ENCODE data around the gene CDCP1.

Gene CDCP1

GRCh38 chr3:45126730-45127129 lies 19.4 kb downstream of the CDCP1 start:
- peaks cover 42% of the 10 kb centered on the region for H3K36me3 ChIP-seq (ENCODE audit: low read depth)
- no peaks in the 10 kb centered on the region for H3K9me3 ChIP-seq (ENCODE audit: severe bottlenecking)
- DNase-seq (ENCODE audit: low spot score) (no peak), ATAC-seq (ENCODE audit: low read depth) (no peak)
- TF ChIP-seq CTCF (IDR thresholded peaks at IDR 0.05; ENCODE audit: poor library complexity, severe bottlenecking) = no peak
- peaks cover 90% of the 10 kb centered on the region for H3K4me1 ChIP-seq (ENCODE audit: insufficient read depth, poor library complexity, severe bottlenecking)
- H3K27ac ChIP-seq (ENCODE audit: poor library complexity, severe bottlenecking) = peak overlapping the region; percentile 100
- H3K4me3 ChIP-seq (ENCODE audit: severe bottlenecking) = no peak overlapping the region
- no peaks in the 10 kb centered on the region for H3K27me3 ChIP-seq (ENCODE audit: insufficient read depth, poor library complexity, severe bottlenecking)

GRCh38 chr3:45125550-45126026 lies 20.6 kb downstream of the CDCP1 start:
- Histone ChIP-seq H3K9me3 (ENCODE audit: severe bottlenecking) (no peaks in the 10 kb centered on the region), H3K4me1 (ENCODE audit: insufficient read depth, poor library complexity, severe bottlenecking) (peaks cover 92% of the 10 kb centered on the region), H3K36me3 (ENCODE audit: low read depth) (peaks cover 46% of the 10 kb centered on the region), H3K4me3 (ENCODE audit: severe bottlenecking) (no peak overlapping the region), H3K27me3 (ENCODE audit: insufficient read depth, poor library complexity, severe bottlenecking) (no peaks in the 10 kb centered on the region), H3K27ac (ENCODE audit: poor library complexity, severe bottlenecking) (peak overlapping the region; percentile 100)
- TF ChIP-seq CTCF (IDR thresholded peaks at IDR 0.05; ENCODE audit: poor library complexity, severe bottlenecking) = no peak
- DNase-seq (ENCODE audit: low spot score) (no peak), ATAC-seq (ENCODE audit: low read depth) (peak; percentile 15; the same call in 2 of the 3 replicates)

- H3K27me3 ChIP-seq (ENCODE audit: insufficient read depth, poor library complexity, severe bottlenecking) = no peaks in the 10 kb centered on the region
- no peaks in the 10 kb centered on the region for H3K9me3 ChIP-seq (ENCODE audit: severe bottlenecking)
- H3K36me3 ChIP-seq (ENCODE audit: low read depth) = peaks cover 43% of the 10 kb centered on the region
- ATAC-seq (ENCODE audit: low read depth) = no peak
- no peak overlapping the region for H3K4me3 ChIP-seq (ENCODE audit: severe bottlenecking)
- H3K4me1 ChIP-seq (ENCODE audit: insufficient read depth, poor library complexity, severe bottlenecking) = peaks cover 92% of the 10 kb centered on the region
- DNase-seq (ENCODE audit: low spot score) = no peak
- H3K27ac ChIP-seq (ENCODE audit: poor library complexity, severe bottlenecking) = peak overlapping the region; percentile 100
- TF ChIP-seq CTCF (IDR thresholded peaks at IDR 0.05; ENCODE audit: poor library complexity, severe bottlenecking) = no peak
Observed at GRCh38 chr3:45124956-45125355, 21.2 kb downstream of the CDCP1 start.

- H3K4me3 ChIP-seq (ENCODE audit: severe bottlenecking) = no peak overlapping the region
- peak; percentile 41 for ATAC-seq (ENCODE audit: low read depth)
- no peaks in the 10 kb centered on the region for H3K9me3 ChIP-seq (ENCODE audit: severe bottlenecking)
- peaks cover 46% of the 10 kb centered on the region for H3K36me3 ChIP-seq (ENCODE audit: low read depth)
- H3K27ac ChIP-seq (ENCODE audit: poor library complexity, severe bottlenecking) = peak overlapping the region; percentile 100
- peak; percentile 84 for DNase-seq (ENCODE audit: low spot score)
- TF ChIP-seq CTCF (IDR thresholded peaks at IDR 0.05; ENCODE audit: poor library complexity, severe bottlenecking) = no peak
- H3K27me3 ChIP-seq (ENCODE audit: insufficient read depth, poor library complexity, severe bottlenecking) = no peaks in the 10 kb centered on the region
- H3K4me1 ChIP-seq (ENCODE audit: insufficient read depth, poor library complexity, severe bottlenecking) = peaks cover 95% of the 10 kb centered on the region
Observed at GRCh38 chr3:45124352-45124751, 21.8 kb downstream of the CDCP1 start.

GRCh38 chr3:45123581-45124269 lies 22.5 kb downstream of the CDCP1 start:
- peak; percentile 77 for ATAC-seq (ENCODE audit: low read depth)

More at GRCh38 chr3:45123581-45124269, 22.5 kb downstream of the CDCP1 start:
- H3K4me3 ChIP-seq (ENCODE audit: severe bottlenecking) = no peak overlapping the region
- no peaks in the 10 kb centered on the region for H3K27me3 ChIP-seq (ENCODE audit: insufficient read depth, poor library complexity, severe bottlenecking)
- peak; percentile 94 for DNase-seq (ENCODE audit: low spot score)
- peaks cover 92% of the 10 kb centered on the region for H3K4me1 ChIP-seq (ENCODE audit: insufficient read depth, poor library complexity, severe bottlenecking)
- H3K36me3 ChIP-seq (ENCODE audit: low read depth) = peaks cover 47% of the 10 kb centered on the region
- no peak for TF ChIP-seq CTCF (IDR thresholded peaks at IDR 0.05; ENCODE audit: poor library complexity, severe bottlenecking)
- H3K27ac ChIP-seq (ENCODE audit: poor library complexity, severe bottlenecking) = peak overlapping the region; percentile 100
- no peaks in the 10 kb centered on the region for H3K9me3 ChIP-seq (ENCODE audit: severe bottlenecking)

Measured in RWPE2 (cell line).